GM18907 (cell line): ENCODE measurements around the gene TRPV6.

Experiments used
- ATAC-seq: cut with Tn5 transposase; IDR thresholded peaks from one replicate; pipeline ENCODE4 v1.9.1; 2021; ENCODE audit warnings: mild to moderate bottlenecking, moderate library complexity; ENCODE audit not compliant: unreplicated experiment

The TRPV6 gene

GRCh38 chr7:142885311-142886230, at the start of gene TRPV6:
Gene TRPV6 (minus strand): TSS chr7:142885745.
- ATAC-seq = no peak

GRCh38 chr7:142934056-142934455, 48.5 kb upstream of the TRPV6 start:
- ATAC-seq = no peak

GRCh38 chr7:142933624-142934023, 48.1 kb upstream of the TRPV6 start, which contains the start of gene TRPV5:
Gene TRPV5 (minus strand): TSS chr7:142933746. CDS start chr7:142933459, 287 bp downstream.
- ATAC-seq = no peak

GRCh38 chr7:142933092-142933475, 47.5 kb upstream of the TRPV6 start:
- ATAC-seq = no peak

- no peak for ATAC-seq
Observed at GRCh38 chr7:142932386-142933091, 47.0 kb upstream of the TRPV6 start.

GRCh38 chr7:142930126-142930730, 44.7 kb upstream of the TRPV6 start:
- ATAC-seq = no peak

- ATAC-seq = no peak
Observed at GRCh38 chr7:142927949-142928348, 42.4 kb upstream of the TRPV6 start.

- ATAC-seq = no peak
Observed at GRCh38 chr7:142927085-142927745, 41.7 kb upstream of the TRPV6 start.

- no peak for ATAC-seq
Observed at GRCh38 chr7:142925413-142925812, 39.9 kb upstream of the TRPV6 start.

GRCh38 chr7:142923391-142923790, 37.8 kb upstream of the TRPV6 start:
- ATAC-seq = no peak

- no peak for ATAC-seq
Observed at GRCh38 chr7:142919656-142920055, 34.1 kb upstream of the TRPV6 start.

- ATAC-seq = no peak
Observed at GRCh38 chr7:142918901-142919300, 33.4 kb upstream of the TRPV6 start.

GRCh38 chr7:142917447-142917846, 31.9 kb upstream of the TRPV6 start:
- no peak for ATAC-seq

- ATAC-seq = no peak
Observed at GRCh38 chr7:142916508-142916907, 31.0 kb upstream of the TRPV6 start.

GRCh38 chr7:142915315-142915714, 29.8 kb upstream of the TRPV6 start:
- ATAC-seq = no peak

GRCh38 chr7:142914121-142914520, 28.6 kb upstream of the TRPV6 start:
- ATAC-seq = no peak

GRCh38 chr7:142913566-142913965, 28.0 kb upstream of the TRPV6 start:
- no peak for ATAC-seq

GRCh38 chr7:142913051-142913450, 27.5 kb upstream of the TRPV6 start:
- ATAC-seq = no peak

GRCh38 chr7:142910481-142910880, 24.9 kb upstream of the TRPV6 start:
- no peak for ATAC-seq

GRCh38 chr7:142910031-142910433, 24.5 kb upstream of the TRPV6 start:
- no peak for ATAC-seq
